Measurements from ENCODE around the gene YY1.

- peak; percentile 67 for TF ChIP-seq CTCF (conservative IDR thresholded peaks at IDR 0.05; ENCODE audit: low read length)
- no peak for TF ChIP-seq EZH2phosphoT487 (IDR thresholded peaks at IDR 0.05; ENCODE audit: borderline replicate concordance)
Measured at GRCh38 chr14:100192672-100193416, 46.1 kb upstream of the YY1 start.

Data from Loucy (cell line).